ENCODE results near the gene NPBWR2. TPM values are rescaled to one million over a fixed set of nuclear protein-coding genes. Genes with fewer than 3 reads are reported as not detected.

NPBWR2 gene
- total and polyA plus RNA-seq, 4 donors: not detected

DNA sequence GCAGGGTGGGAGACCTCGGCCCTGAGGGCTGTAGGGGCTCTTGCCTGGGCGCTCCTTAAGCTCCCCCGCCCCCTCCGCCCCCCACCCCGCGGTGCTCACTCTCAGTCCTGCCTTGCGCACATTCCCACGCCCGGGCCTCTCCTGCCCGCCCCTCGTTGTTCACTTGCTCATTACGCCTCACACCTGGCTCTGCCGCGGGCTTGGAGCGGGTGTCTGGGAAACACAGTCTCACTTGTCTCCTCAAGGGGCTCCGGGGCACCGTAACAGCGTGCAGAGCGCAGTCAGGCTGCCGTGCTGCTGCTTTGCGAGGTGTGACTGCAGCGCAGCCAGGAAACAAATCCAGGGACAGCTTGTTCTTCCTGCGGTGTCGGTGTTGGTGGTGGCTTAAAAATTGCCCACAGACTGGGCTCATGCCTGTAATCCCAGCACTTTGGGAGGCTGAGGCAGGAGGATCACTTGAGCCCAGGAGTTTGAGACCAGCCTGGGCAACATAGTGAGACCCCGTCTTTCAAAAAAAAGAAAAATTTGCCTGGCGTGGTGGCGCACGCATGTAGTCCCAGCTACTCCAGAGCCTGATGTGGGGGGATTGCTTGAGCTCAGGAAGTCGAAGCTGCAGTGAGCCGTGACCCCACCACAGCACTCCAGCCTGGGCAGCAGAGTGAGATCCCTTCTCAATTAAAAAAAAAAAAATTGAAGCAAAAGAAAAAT lies 4.6 kb downstream of the NPBWR2 start:
- H3K4me3 ChIP-seq (ENCODE audit: low read depth in 1 of 3, low read length in 3 of 3): peak overlapping the region in 1 of 3 donors; percentile 40
- no peaks in the 10 kb centered on the region for H3K36me3 ChIP-seq (ENCODE audit: control insufficient read depth in 4 of 4, insufficient read depth in 3 of 4, low read depth in 1 of 4, low read length in 3 of 4)
- peaks cover 0 to 3% (median under 1%) of the 10 kb centered on the region in 4 donors for H3K27me3 ChIP-seq (ENCODE audit: control insufficient read depth in 4 of 4, insufficient read depth in 4 of 4, low read length in 3 of 4)
- WGBS: 24% methylated on average over 30 of the region's 30 CpGs
- H3K27ac ChIP-seq (ENCODE audit: low read depth in 1 of 2, low read length in 2 of 2): no peak overlapping the region
- no peaks in the 10 kb centered on the region for H3K9me3 ChIP-seq (ENCODE audit: control insufficient read depth in 4 of 4, low read length in 3 of 4)
- H3K9ac ChIP-seq (ENCODE audit: low read depth in 1 of 2, low read length in 2 of 2): no peak overlapping the region
- TF ChIP-seq RAD21 (IDR thresholded peaks at IDR 0.05) (no peak), FOXA2 (IDR thresholded peaks at IDR 0.05) (no peak), EGR1 (IDR thresholded peaks at IDR 0.05; ENCODE audit: low read depth in 2 of 2) (no peak), FOXA1 (IDR thresholded peaks at IDR 0.05) (no peak), GABPA (IDR thresholded peaks at IDR 0.05 in 1 of 2, conservative IDR thresholded peaks at IDR 0.05 in 1 of 2) (no peak), RXRA (IDR thresholded peaks at IDR 0.05) (no peak), HNF4G (IDR thresholded peaks at IDR 0.05) (no peak), TAF1 (conservative IDR thresholded peaks at IDR 0.05) (no peak), YY1 (IDR thresholded peaks at IDR 0.05) (no peak), HNF4A (conservative IDR thresholded peaks at IDR 0.05) (no peak), NR2F2 (IDR thresholded peaks at IDR 0.05) (no peak)
- TF ChIP-seq, protein P1, sequence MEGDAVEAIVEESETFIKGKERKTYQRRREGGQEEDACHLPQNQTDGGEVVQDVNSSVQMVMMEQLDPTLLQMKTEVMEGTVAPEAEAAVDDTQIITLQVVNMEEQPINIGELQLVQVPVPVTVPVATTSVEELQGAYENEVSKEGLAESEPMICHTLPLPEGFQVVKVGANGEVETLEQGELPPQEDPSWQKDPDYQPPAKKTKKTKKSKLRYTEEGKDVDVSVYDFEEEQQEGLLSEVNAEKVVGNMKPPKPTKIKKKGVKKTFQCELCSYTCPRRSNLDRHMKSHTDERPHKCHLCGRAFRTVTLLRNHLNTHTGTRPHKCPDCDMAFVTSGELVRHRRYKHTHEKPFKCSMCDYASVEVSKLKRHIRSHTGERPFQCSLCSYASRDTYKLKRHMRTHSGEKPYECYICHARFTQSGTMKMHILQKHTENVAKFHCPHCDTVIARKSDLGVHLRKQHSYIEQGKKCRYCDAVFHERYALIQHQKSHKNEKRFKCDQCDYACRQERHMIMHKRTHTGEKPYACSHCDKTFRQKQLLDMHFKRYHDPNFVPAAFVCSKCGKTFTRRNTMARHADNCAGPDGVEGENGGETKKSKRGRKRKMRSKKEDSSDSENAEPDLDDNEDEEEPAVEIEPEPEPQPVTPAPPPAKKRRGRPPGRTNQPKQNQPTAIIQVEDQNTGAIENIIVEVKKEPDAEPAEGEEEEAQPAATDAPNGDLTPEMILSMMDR (IDR thresholded peaks at IDR 0.05; ENCODE audit: low read depth, low read length, missing input control): no peak
- TF ChIP-seq, protein P2, sequence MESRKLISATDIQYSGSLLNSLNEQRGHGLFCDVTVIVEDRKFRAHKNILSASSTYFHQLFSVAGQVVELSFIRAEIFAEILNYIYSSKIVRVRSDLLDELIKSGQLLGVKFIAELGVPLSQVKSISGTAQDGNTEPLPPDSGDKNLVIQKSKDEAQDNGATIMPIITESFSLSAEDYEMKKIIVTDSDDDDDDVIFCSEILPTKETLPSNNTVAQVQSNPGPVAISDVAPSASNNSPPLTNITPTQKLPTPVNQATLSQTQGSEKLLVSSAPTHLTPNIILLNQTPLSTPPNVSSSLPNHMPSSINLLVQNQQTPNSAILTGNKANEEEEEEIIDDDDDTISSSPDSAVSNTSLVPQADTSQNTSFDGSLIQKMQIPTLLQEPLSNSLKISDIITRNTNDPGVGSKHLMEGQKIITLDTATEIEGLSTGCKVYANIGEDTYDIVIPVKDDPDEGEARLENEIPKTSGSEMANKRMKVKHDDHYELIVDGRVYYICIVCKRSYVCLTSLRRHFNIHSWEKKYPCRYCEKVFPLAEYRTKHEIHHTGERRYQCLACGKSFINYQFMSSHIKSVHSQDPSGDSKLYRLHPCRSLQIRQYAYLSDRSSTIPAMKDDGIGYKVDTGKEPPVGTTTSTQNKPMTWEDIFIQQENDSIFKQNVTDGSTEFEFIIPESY (IDR thresholded peaks at IDR 0.05): no peak
- TF ChIP-seq, protein P3, sequence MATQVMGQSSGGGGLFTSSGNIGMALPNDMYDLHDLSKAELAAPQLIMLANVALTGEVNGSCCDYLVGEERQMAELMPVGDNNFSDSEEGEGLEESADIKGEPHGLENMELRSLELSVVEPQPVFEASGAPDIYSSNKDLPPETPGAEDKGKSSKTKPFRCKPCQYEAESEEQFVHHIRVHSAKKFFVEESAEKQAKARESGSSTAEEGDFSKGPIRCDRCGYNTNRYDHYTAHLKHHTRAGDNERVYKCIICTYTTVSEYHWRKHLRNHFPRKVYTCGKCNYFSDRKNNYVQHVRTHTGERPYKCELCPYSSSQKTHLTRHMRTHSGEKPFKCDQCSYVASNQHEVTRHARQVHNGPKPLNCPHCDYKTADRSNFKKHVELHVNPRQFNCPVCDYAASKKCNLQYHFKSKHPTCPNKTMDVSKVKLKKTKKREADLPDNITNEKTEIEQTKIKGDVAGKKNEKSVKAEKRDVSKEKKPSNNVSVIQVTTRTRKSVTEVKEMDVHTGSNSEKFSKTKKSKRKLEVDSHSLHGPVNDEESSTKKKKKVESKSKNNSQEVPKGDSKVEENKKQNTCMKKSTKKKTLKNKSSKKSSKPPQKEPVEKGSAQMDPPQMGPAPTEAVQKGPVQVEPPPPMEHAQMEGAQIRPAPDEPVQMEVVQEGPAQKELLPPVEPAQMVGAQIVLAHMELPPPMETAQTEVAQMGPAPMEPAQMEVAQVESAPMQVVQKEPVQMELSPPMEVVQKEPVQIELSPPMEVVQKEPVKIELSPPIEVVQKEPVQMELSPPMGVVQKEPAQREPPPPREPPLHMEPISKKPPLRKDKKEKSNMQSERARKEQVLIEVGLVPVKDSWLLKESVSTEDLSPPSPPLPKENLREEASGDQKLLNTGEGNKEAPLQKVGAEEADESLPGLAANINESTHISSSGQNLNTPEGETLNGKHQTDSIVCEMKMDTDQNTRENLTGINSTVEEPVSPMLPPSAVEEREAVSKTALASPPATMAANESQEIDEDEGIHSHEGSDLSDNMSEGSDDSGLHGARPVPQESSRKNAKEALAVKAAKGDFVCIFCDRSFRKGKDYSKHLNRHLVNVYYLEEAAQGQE (IDR thresholded peaks at IDR 0.05): no peak
- DNase-seq (ENCODE audit: low spot score): no peak
- peaks cover 0 to 6% (median 3%) of the 10 kb centered on the region in 4 donors for H3K4me1 ChIP-seq (ENCODE audit: control insufficient read depth in 4 of 4, insufficient read depth in 4 of 4, low read length in 3 of 4)

Data from liver (tissue), 9 donors.